ENCODE measurements around the gene SH2D2A.

DNA sequence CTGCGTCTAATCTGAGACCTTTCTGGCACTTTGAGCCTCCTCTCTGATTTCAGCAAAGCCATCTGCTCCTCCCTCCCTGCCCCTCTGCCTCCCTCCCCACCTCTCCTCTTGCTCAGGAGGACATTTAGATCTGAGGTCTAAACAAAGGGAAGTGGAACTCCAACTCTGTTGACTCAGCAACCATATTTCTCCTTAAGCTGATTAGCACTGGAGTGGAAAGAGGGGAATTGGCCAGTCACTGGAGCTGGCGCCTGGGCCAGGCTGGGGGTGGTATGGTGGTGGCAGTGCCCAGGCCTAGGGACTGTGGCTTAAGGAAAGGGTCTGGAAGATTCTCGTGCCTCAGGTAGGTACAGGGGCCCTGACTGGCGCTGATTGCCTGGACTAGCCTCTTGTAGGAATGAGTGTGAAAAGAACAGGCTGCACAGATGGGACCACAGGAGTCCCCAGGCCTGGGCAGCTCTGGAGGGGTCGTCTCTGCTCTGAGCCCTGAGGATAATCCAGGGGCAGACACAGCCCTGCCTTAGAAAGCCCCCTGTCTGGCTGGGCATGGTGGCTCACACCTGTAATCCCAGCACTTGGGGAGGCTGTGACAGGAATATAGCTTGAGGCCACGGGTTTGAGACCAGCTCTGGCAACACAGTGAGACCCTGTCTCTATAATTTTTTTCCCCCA is 11.9 kb downstream of the SH2D2A start:
- TF ChIP-seq, protein P1, sequence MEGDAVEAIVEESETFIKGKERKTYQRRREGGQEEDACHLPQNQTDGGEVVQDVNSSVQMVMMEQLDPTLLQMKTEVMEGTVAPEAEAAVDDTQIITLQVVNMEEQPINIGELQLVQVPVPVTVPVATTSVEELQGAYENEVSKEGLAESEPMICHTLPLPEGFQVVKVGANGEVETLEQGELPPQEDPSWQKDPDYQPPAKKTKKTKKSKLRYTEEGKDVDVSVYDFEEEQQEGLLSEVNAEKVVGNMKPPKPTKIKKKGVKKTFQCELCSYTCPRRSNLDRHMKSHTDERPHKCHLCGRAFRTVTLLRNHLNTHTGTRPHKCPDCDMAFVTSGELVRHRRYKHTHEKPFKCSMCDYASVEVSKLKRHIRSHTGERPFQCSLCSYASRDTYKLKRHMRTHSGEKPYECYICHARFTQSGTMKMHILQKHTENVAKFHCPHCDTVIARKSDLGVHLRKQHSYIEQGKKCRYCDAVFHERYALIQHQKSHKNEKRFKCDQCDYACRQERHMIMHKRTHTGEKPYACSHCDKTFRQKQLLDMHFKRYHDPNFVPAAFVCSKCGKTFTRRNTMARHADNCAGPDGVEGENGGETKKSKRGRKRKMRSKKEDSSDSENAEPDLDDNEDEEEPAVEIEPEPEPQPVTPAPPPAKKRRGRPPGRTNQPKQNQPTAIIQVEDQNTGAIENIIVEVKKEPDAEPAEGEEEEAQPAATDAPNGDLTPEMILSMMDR (IDR thresholded peaks at IDR 0.05) = no peak
- no peak for TF ChIP-seq POLR2A (IDR thresholded peaks at IDR 0.05)

Data from Peyer's patch (tissue), 4 donors.